ENCODE measurements around the gene EPSTI1.

EPSTI1 gene

DNA sequence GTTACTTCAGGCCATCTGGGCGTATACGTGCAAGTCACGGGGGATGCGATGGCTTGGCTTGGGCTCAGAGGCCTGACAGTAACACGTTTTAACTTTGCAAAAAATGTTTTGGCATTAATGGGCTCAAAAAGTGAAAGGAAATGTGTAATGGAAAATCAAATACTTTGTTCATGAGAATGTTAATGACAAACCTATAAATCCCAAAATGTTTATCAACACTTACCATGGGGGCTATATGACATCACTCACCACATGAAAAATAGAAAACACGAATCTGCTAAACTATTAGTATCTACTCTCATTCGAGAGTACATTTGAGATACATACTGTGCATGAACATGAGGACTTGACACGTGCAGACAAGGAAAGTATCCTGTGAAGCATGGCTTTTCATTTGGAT is 119.0 kb downstream of the EPSTI1 start:
- Histone ChIP-seq H3K27me3 (ENCODE audit: control insufficient read depth in 3 of 3, insufficient read depth in 3 of 3, low read depth in 1 of 3, low read length in 3 of 3) (peaks cover 0 to 15% (median 3%) of the 10 kb centered on the region in 3 experiments), H2BK12ac (ENCODE audit: low read length) (no peak overlapping the region), H3K4ac (ENCODE audit: low read length) (no peak overlapping the region)

DNA sequence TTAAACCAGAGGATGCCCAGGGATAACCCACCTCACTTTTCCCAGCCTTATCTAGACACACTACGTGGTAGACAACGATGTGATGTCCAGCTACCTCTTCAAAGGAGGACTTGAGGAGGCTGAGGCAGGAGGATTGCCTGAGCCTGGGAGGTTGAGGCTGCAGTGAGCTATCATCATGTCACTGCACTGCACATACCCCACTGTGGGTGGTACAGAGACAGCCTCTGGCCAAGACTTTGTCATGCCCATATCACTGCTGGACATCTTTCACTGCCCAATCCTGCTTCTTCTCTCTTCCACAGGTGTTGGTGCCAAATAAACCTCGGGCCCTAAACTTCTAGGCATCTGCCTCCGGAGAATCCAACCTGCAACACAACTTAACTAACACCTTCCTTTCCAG is 124.8 kb downstream of the EPSTI1 start:
- Histone ChIP-seq H3K27me3 (ENCODE audit: control insufficient read depth in 3 of 3, insufficient read depth in 3 of 3, low read depth in 1 of 3, low read length in 3 of 3) (peaks cover 0 to 7% (median 0%) of the 10 kb centered on the region in 3 experiments), H3K18ac (ENCODE audit: low read length) (no peak overlapping the region), H4K91ac (ENCODE audit: low read depth, low read length, poor library complexity) (no peak overlapping the region), H4K8ac (ENCODE audit: low read depth, low read length) (no peak overlapping the region), H3K79me1 (ENCODE audit: low read depth, low read length) (no peaks in the 10 kb centered on the region), H3K4me1 (ENCODE audit: control insufficient read depth in 2 of 2, insufficient read depth in 1 of 2, low read depth in 1 of 2, low read length in 2 of 2) (no peaks in the 10 kb centered on the region), H2AFZ (ENCODE audit: low read length) (no peak overlapping the region), H3K14ac (ENCODE audit: low read length) (no peak overlapping the region), H3K23ac (ENCODE audit: low read depth, low read length, poor library complexity) (no peak overlapping the region), H3K4me2 (ENCODE audit: insufficient read depth, low read length, poor library complexity, severe bottlenecking) (no peak overlapping the region), H3K27ac (replicated peaks; ENCODE audit: low read length) (no peak overlapping the region), H3K4me3 (ENCODE audit: low read length in 2 of 2) (no peak overlapping the region), H2AK5ac (ENCODE audit: low read depth, low read length) (no peak overlapping the region), H3K4ac (ENCODE audit: low read length) (no peak overlapping the region), H3K36me3 (replicated peaks in 1 of 2; ENCODE audit: control insufficient read depth in 2 of 2, insufficient read depth in 2 of 2, low read length in 2 of 2) (no peaks in the 10 kb centered on the region), H3K9me3 (replicated peaks in 1 of 2; ENCODE audit: control insufficient read depth in 2 of 2, insufficient read depth in 1 of 2, low read depth in 1 of 2, low read length in 2 of 2) (no peaks in the 10 kb centered on the region), H3K9ac (ENCODE audit: low read depth, low read length, poor library complexity) (no peak overlapping the region), H2BK120ac (ENCODE audit: low read depth, low read length) (no peak overlapping the region), H2BK5ac (ENCODE audit: low read length) (no peak overlapping the region), H2BK15ac (ENCODE audit: low read length) (no peak overlapping the region), H2BK12ac (ENCODE audit: low read length) (no peak overlapping the region)
- DNase-seq (ENCODE audit: low spot score) = no peak
- WGBS, 2 donors (ENCODE audit: extremely low coverage in 2 of 2, insufficient read length in 2 of 2, insufficient replicate concordance in 1 of 2) = no CpG with 5 or more reads among the region's 4 CpGs

More for the DNA sequence above, 119.0 kb downstream of the EPSTI1 start:
- H3K27ac ChIP-seq (replicated peaks; ENCODE audit: low read length) = no peak overlapping the region
- H2BK15ac ChIP-seq (ENCODE audit: low read length) = no peak overlapping the region
- no peak overlapping the region for H2AK5ac ChIP-seq (ENCODE audit: low read depth, low read length)
- H2BK5ac ChIP-seq (ENCODE audit: low read length) = no peak overlapping the region
- no peak overlapping the region for H3K9ac ChIP-seq (ENCODE audit: low read depth, low read length, poor library complexity)
- H3K4me2 ChIP-seq (ENCODE audit: insufficient read depth, low read length, poor library complexity, severe bottlenecking) = no peak overlapping the region
- no peaks in the 10 kb centered on the region for H3K36me3 ChIP-seq (replicated peaks in 1 of 2; ENCODE audit: control insufficient read depth in 2 of 2, insufficient read depth in 2 of 2, low read length in 2 of 2)
- no peaks in the 10 kb centered on the region for H3K79me1 ChIP-seq (ENCODE audit: low read depth, low read length)
- peaks cover 0 to 3% of the 10 kb centered on the region in 2 donors for H3K4me1 ChIP-seq (ENCODE audit: control insufficient read depth in 2 of 2, insufficient read depth in 1 of 2, low read depth in 1 of 2, low read length in 2 of 2)
- no peak overlapping the region for H3K14ac ChIP-seq (ENCODE audit: low read length)
- no peak overlapping the region for H3K18ac ChIP-seq (ENCODE audit: low read length)
- H4K91ac ChIP-seq (ENCODE audit: low read depth, low read length, poor library complexity) = no peak overlapping the region
- no peak overlapping the region for H3K23ac ChIP-seq (ENCODE audit: low read depth, low read length, poor library complexity)
- H3K4me3 ChIP-seq (ENCODE audit: low read length in 2 of 2) = no peak overlapping the region
- no peak for DNase-seq (ENCODE audit: low spot score)
- WGBS, 2 donors (ENCODE audit: extremely low coverage in 2 of 2, insufficient read length in 2 of 2, insufficient replicate concordance in 1 of 2) = no CpG with 5 or more reads among the region's 8 CpGs
- H4K8ac ChIP-seq (ENCODE audit: low read depth, low read length) = no peak overlapping the region
- no peak overlapping the region for H2AFZ ChIP-seq (ENCODE audit: low read length)
- no peak overlapping the region for H2BK120ac ChIP-seq (ENCODE audit: low read depth, low read length)
- no peaks in the 10 kb centered on the region for H3K9me3 ChIP-seq (replicated peaks in 1 of 2; ENCODE audit: control insufficient read depth in 2 of 2, insufficient read depth in 1 of 2, low read depth in 1 of 2, low read length in 2 of 2)

DNA sequence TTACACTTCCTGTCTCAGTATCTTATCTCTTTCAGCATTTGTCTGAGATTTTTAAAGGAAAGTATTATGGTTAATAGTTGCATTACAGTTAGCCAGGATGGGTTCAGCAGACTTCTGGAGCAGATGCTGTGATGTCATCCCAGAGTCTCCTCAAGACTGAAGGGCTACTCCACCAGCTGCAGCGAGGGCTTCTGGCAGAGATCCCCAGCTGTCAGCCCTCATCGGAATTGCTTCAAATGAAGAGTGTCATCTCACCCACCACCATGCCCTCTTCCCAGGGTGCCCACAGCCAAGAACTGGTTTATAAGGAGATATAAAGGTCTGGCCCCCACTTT is 126.3 kb downstream of the EPSTI1 start:
- no peak overlapping the region for H2AK5ac ChIP-seq (ENCODE audit: low read depth, low read length)
- no peaks in the 10 kb centered on the region for H3K79me1 ChIP-seq (ENCODE audit: low read depth, low read length)
- H3K4me2 ChIP-seq (ENCODE audit: insufficient read depth, low read length, poor library complexity, severe bottlenecking) = no peak overlapping the region
- H2AFZ ChIP-seq (ENCODE audit: low read length) = no peak overlapping the region
- H2BK12ac ChIP-seq (ENCODE audit: low read length) = no peak overlapping the region
- no peak overlapping the region for H3K4me3 ChIP-seq (ENCODE audit: low read length in 2 of 2)
- no peak overlapping the region for H4K8ac ChIP-seq (ENCODE audit: low read depth, low read length)
- no peak overlapping the region for H4K91ac ChIP-seq (ENCODE audit: low read depth, low read length, poor library complexity)
- no peaks in the 10 kb centered on the region for H3K36me3 ChIP-seq (replicated peaks in 1 of 2; ENCODE audit: control insufficient read depth in 2 of 2, insufficient read depth in 2 of 2, low read length in 2 of 2)
- H3K9ac ChIP-seq (ENCODE audit: low read depth, low read length, poor library complexity) = no peak overlapping the region
- H3K9me3 ChIP-seq (replicated peaks in 1 of 2; ENCODE audit: control insufficient read depth in 2 of 2, insufficient read depth in 1 of 2, low read depth in 1 of 2, low read length in 2 of 2) = no peaks in the 10 kb centered on the region
- no peak overlapping the region for H2BK15ac ChIP-seq (ENCODE audit: low read length)
- peaks cover 0 to 2% (median 0%) of the 10 kb centered on the region in 3 experiments for H3K27me3 ChIP-seq (ENCODE audit: control insufficient read depth in 3 of 3, insufficient read depth in 3 of 3, low read depth in 1 of 3, low read length in 3 of 3)
- no peak overlapping the region for H3K18ac ChIP-seq (ENCODE audit: low read length)
- no peak overlapping the region for H3K23ac ChIP-seq (ENCODE audit: low read depth, low read length, poor library complexity)
- H2BK120ac ChIP-seq (ENCODE audit: low read depth, low read length) = no peak overlapping the region
- no peak overlapping the region for H3K4ac ChIP-seq (ENCODE audit: low read length)
- H2BK5ac ChIP-seq (ENCODE audit: low read length) = no peak overlapping the region
- DNase-seq (ENCODE audit: low spot score) = no peak
- H3K4me1 ChIP-seq (ENCODE audit: control insufficient read depth in 2 of 2, insufficient read depth in 1 of 2, low read depth in 1 of 2, low read length in 2 of 2) = no peaks in the 10 kb centered on the region
- no peak overlapping the region for H3K14ac ChIP-seq (ENCODE audit: low read length)
- no CpG with 5 or more reads among the region's 2 CpGs for WGBS, 2 donors (ENCODE audit: extremely low coverage in 2 of 2, insufficient read length in 2 of 2, insufficient replicate concordance in 1 of 2)
- no peak overlapping the region for H3K27ac ChIP-seq (replicated peaks; ENCODE audit: low read length)

DNA sequence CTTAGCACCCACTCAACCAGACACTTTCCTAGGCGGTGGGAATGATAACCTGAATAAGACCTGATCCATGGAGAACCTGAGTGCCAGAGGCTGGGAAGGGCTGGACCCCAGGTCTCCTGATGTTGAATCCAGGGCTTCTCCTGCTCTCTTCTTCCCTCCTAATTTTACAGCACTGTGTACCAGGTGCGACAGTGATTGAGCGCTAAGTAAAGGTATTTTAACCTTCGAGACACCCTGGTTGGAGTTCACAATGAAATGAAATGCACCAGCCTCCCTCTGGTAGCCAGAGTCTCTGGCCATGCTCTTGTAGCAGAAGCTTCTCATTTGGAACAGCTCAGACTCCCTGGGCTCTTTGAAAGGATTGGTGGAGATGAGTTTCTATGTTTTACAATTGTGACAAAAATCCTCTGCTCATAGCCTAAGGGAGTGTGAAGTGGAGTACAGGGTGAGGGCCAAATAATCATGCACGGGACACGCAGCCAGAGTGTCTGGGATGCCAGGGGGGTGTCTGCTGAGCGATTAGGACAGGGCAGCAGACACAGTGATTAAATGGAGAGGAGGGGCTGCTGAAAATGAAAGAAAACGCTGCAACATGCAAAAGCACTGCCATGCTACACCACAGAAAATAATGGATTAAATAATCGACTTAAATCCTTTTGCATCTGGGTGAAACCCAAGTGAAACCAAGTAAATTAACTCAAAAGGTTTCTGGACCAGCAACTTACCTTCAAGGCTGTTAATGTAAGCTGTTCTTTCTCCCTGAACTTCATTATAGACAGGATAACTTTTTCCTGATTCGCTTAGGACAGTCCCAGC is 126.9 kb downstream of the EPSTI1 start:
- Histone ChIP-seq H3K14ac (ENCODE audit: low read length) (no peak overlapping the region), H3K4me1 (ENCODE audit: control insufficient read depth in 2 of 2, insufficient read depth in 1 of 2, low read depth in 1 of 2, low read length in 2 of 2) (no peaks in the 10 kb centered on the region), H4K91ac (ENCODE audit: low read depth, low read length, poor library complexity) (no peak overlapping the region), H2BK5ac (ENCODE audit: low read length) (no peak overlapping the region), H3K23ac (ENCODE audit: low read depth, low read length, poor library complexity) (no peak overlapping the region), H3K18ac (ENCODE audit: low read length) (no peak overlapping the region), H2AK5ac (ENCODE audit: low read depth, low read length) (no peak overlapping the region), H4K8ac (ENCODE audit: low read depth, low read length) (no peak overlapping the region), H3K9me3 (replicated peaks in 1 of 2; ENCODE audit: control insufficient read depth in 2 of 2, insufficient read depth in 1 of 2, low read depth in 1 of 2, low read length in 2 of 2) (no peaks in the 10 kb centered on the region), H3K79me1 (ENCODE audit: low read depth, low read length) (no peaks in the 10 kb centered on the region), H3K9ac (ENCODE audit: low read depth, low read length, poor library complexity) (no peak overlapping the region), H3K27me3 (ENCODE audit: control insufficient read depth in 3 of 3, insufficient read depth in 3 of 3, low read depth in 1 of 3, low read length in 3 of 3) (no peaks in the 10 kb centered on the region), H3K4me2 (ENCODE audit: insufficient read depth, low read length, poor library complexity, severe bottlenecking) (no peak overlapping the region), H3K4me3 (ENCODE audit: low read length in 2 of 2) (no peak overlapping the region), H3K36me3 (replicated peaks in 1 of 2; ENCODE audit: control insufficient read depth in 2 of 2, insufficient read depth in 2 of 2, low read length in 2 of 2) (no peaks in the 10 kb centered on the region), H2BK120ac (ENCODE audit: low read depth, low read length) (no peak overlapping the region), H3K27ac (replicated peaks; ENCODE audit: low read length) (no peak overlapping the region), H2BK12ac (ENCODE audit: low read length) (no peak overlapping the region), H2BK15ac (ENCODE audit: low read length) (no peak overlapping the region), H2AFZ (ENCODE audit: low read length) (no peak overlapping the region), H3K4ac (ENCODE audit: low read length) (no peak overlapping the region)
- DNase-seq (ENCODE audit: low spot score) = no peak
- WGBS, 2 donors (ENCODE audit: extremely low coverage in 2 of 2, insufficient read length in 2 of 2, insufficient replicate concordance in 1 of 2) = no CpG with 5 or more reads among the region's 10 CpGs
